WTC11 (cell line): Measurements from ENCODE around the gene INCENP. TPM values are rescaled to one million over a fixed set of nuclear protein-coding genes. Genes with fewer than 3 reads are reported as not detected.
A peak's percentile ranks its signal among the peaks of the same experiment; 100 is the strongest.

ENCODE experiments used
- ATAC-seq: fragments of 200-7000 bp; cut with Tn5 transposase; 2 replicates; pipeline ENCODE4 v1.10.0; 2021; ENCODE audit warnings: mild to moderate bottlenecking, moderate library complexity
- CTCF ChIA-PET: fragments of 300-600 bp; sonication (Branson Sonifier 250); formaldehyde crosslinking; loops from one replicate; lab custom pipeline; 2021; ENCODE audit warnings: antibody characterized with exemption; lab: Charles Lee
- POLR2A ChIA-PET: fragments of 350-600 bp; sonication (Branson Sonifier 250); formaldehyde crosslinking; loops from one replicate; lab custom pipeline; 2021; ENCODE audit warnings: antibody characterized with exemption; lab: Charles Lee
- DNase-seq: peaks from one replicate; pipeline ENCODE4 v3.0.0; 2021; ENCODE audit warnings: low spot score
- H3K27ac Mint-ChIP-seq: 2 replicates; pipeline ENCODE4 v1.8.0; 2021; ENCODE audit warnings: mixed read lengths
- H3K27me3 Mint-ChIP-seq: 2 replicates; pipeline ENCODE4 v1.8.0; 2021; ENCODE audit warnings: low read depth, mild to moderate bottlenecking, moderate library complexity, mixed read lengths
- H3K36me3 Mint-ChIP-seq: 2 replicates; pipeline ENCODE4 v1.8.0; 2021; ENCODE audit warnings: mixed read lengths
- H3K4me1 Mint-ChIP-seq: 2 replicates; pipeline ENCODE4 v1.8.0; 2022; ENCODE audit warnings: mixed read lengths
- H3K4me3 Mint-ChIP-seq: 2 replicates; pipeline ENCODE4 v1.8.0; 2021; ENCODE audit warnings: mild to moderate bottlenecking, moderate library complexity, mixed read lengths
- H3K9me3 Mint-ChIP-seq: 2 replicates; pipeline ENCODE4 v1.8.0; 2021; ENCODE audit warnings: mixed read lengths
- ATF1 ChIP-seq: sonication (generic); formaldehyde crosslinking; IDR thresholded peaks from 2 replicates; pipeline ENCODE4 v1.8.1; 2023; ENCODE audit warnings: mild to moderate bottlenecking, moderate library complexity, missing genetic modification reagents
- ATF6 ChIP-seq: sonication (generic); formaldehyde crosslinking; IDR thresholded peaks from 2 replicates; pipeline ENCODE4 v1.8.1; 2023; ENCODE audit warnings: mild to moderate bottlenecking, missing genetic modification reagents
- CBFB ChIP-seq: sonication (generic); formaldehyde crosslinking; IDR thresholded peaks from 2 replicates; pipeline ENCODE4 v1.8.1; 2022; ENCODE audit warnings: mild to moderate bottlenecking, low read depth, missing genetic modification reagents
- CREB1 ChIP-seq: sonication (generic); formaldehyde crosslinking; IDR thresholded peaks from 2 replicates; pipeline ENCODE4 v1.8.0; 2023; ENCODE audit warnings: mild to moderate bottlenecking, missing genetic modification reagents
- FOXK1 ChIP-seq: sonication (generic); formaldehyde crosslinking; IDR thresholded peaks from 2 replicates; pipeline ENCODE4 v1.8.0; 2022; ENCODE audit warnings: mild to moderate bottlenecking, moderate library complexity, missing genetic modification reagents
- GRHL2 ChIP-seq: fragments of 250-450 bp; sonication (Bioruptor Pico); IDR thresholded peaks from 2 replicates; pipeline ENCODE4 v1.8.0; 2022; ENCODE audit warnings: mild to moderate bottlenecking, moderate library complexity; ENCODE audit not compliant: insufficient replicate concordance, severe bottlenecking
- JAZF1 ChIP-seq: fragments of 250-450 bp; sonication (Bioruptor Pico); IDR thresholded peaks from 2 replicates; pipeline ENCODE4 v1.9.0; 2021; ENCODE audit warnings: moderate library complexity, mild to moderate bottlenecking, inconsistent platforms
- KAT7 ChIP-seq: sonication (generic); formaldehyde crosslinking; IDR thresholded peaks from 2 replicates; pipeline ENCODE4 v1.8.1; 2023; ENCODE audit warnings: missing genetic modification reagents, mild to moderate bottlenecking, borderline replicate concordance
- NFYB ChIP-seq: sonication (generic); formaldehyde crosslinking; conservative IDR thresholded peaks from 2 replicates; pipeline ENCODE4 v1.8.0; 2022; ENCODE audit warnings: low read depth, missing genetic modification reagents
- RELA ChIP-seq: sonication (generic); formaldehyde crosslinking; IDR thresholded peaks from 2 replicates; pipeline ENCODE4 v1.8.1; 2022; ENCODE audit warnings: missing genetic modification reagents, mild to moderate bottlenecking, borderline replicate concordance
- SMAD4 ChIP-seq: sonication (generic); formaldehyde crosslinking; IDR thresholded peaks from 2 replicates; pipeline ENCODE4 v1.8.0; 2022; ENCODE audit warnings: mild to moderate bottlenecking, missing genetic modification reagents
- SP1 ChIP-seq: sonication (generic); formaldehyde crosslinking; conservative IDR thresholded peaks from 2 replicates; pipeline ENCODE4 v1.8.1; 2022; ENCODE audit warnings: missing genetic modification reagents
- STAT6 ChIP-seq: sonication (generic); formaldehyde crosslinking; conservative IDR thresholded peaks from 2 replicates; pipeline ENCODE4 v1.8.1; 2023; ENCODE audit warnings: mild to moderate bottlenecking, low read depth, missing genetic modification reagents, moderate library complexity
- TEAD1 ChIP-seq: sonication (generic); formaldehyde crosslinking; IDR thresholded peaks from 2 replicates; pipeline ENCODE4 v1.8.0; 2022; ENCODE audit warnings: mild to moderate bottlenecking, missing genetic modification reagents
- USF1 ChIP-seq: sonication (generic); formaldehyde crosslinking; IDR thresholded peaks from 2 replicates; pipeline ENCODE4 v1.8.0; 2022; ENCODE audit warnings: mild to moderate bottlenecking, missing genetic modification reagents
- ZBTB21 ChIP-seq: sonication (generic); formaldehyde crosslinking; IDR thresholded peaks from 2 replicates; pipeline ENCODE4 v1.8.1; 2023; ENCODE audit warnings: mild to moderate bottlenecking, missing genetic modification reagents, borderline replicate concordance
- ZNF138 ChIP-seq: sonication (generic); formaldehyde crosslinking; conservative IDR thresholded peaks from 2 replicates; pipeline ENCODE4 v1.8.1; 2022; ENCODE audit warnings: mild to moderate bottlenecking, moderate library complexity, missing genetic modification reagents
- ZNF219 ChIP-seq: sonication (generic); formaldehyde crosslinking; IDR thresholded peaks from 2 replicates; pipeline ENCODE4 v1.8.0; 2023; ENCODE audit warnings: missing genetic modification reagents, mild to moderate bottlenecking, borderline replicate concordance
- ZNF396 ChIP-seq: fragments of 250-450 bp; sonication (Bioruptor Pico); IDR thresholded peaks from 2 replicates; pipeline ENCODE4 v1.8.0; 2021; ENCODE audit warnings: mild to moderate bottlenecking, moderate library complexity, borderline replicate concordance
- ZNF425 ChIP-seq: fragments of 250-450 bp; sonication (Bioruptor Pico); conservative IDR thresholded peaks from 2 replicates; pipeline ENCODE4 v1.9.0; 2021; ENCODE audit warnings: mild to moderate bottlenecking
- total RNA-seq: library from RNA; stranded (reverse); gene quantifications from 3 replicates; pipeline ENCODE4 v1.2.3, GENCODE V29; 2021
- TF ChIP-seq, protein P1 (sequence below): sonication (generic); formaldehyde crosslinking; IDR thresholded peaks from 2 replicates; pipeline ENCODE4 v1.8.1; 2022; ENCODE audit warnings: low read depth, missing genetic modification reagents, borderline replicate concordance

Gene INCENP
- total RNA-seq, 1 experiment from 2014 or later = 158 TPM

DNA sequence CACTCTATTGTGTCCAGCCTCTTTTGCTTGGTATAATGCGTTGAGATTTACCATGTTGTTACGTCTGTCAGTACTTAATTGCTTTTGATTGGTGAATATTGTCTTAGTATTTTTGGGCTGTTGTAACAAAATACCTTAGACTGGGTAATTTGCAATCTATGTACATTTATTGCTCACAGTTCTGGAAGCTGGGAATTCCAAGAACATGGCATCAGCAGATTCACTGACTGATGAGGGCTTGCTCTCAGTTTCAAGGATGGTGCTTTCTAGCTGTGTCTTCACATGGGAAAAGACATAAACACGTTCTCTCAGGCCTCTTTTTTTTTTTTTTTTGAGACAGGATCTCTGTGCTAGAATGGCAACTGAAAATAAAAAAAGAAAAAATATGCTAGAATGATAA is 46.7 kb upstream of the INCENP start:
- DNase-seq (no peak), ATAC-seq (no peak)
- ChIA-PET CTCF (interaction anchor here (1.0 to 7.2 kb wide), 2 partner anchors 129 to 177 kb away, joined by 4 to 255 read pairs; no protein-coding TSS in a partner anchor), POLR2A (no interaction called here)
- no peaks in the 10 kb centered on the region for H3K36me3 Mint-ChIP-seq
- no peaks in the 10 kb centered on the region; the same call in 1 of the 2 replicates for H3K4me1 Mint-ChIP-seq
- H3K9me3 Mint-ChIP-seq = no peaks in the 10 kb centered on the region
- TF ChIP-seq NFYB (CRISPR knock-in tag) (no peak), KAT7 (CRISPR knock-in tag) (no peak), USF1 (CRISPR knock-in tag) (no peak), ZNF425 (no peak), JAZF1 (no peak), RELA (no peak), GRHL2 (CRISPR knock-in tag) (no peak), SP1 (CRISPR knock-in tag) (no peak), CREB1 (no peak), ZBTB21 (CRISPR knock-in tag) (no peak), ATF1 (no peak), ZNF396 (CRISPR knock-in tag) (no peak), STAT6 (CRISPR knock-in tag) (no peak), SMAD4 (CRISPR knock-in tag) (no peak)
- TF ChIP-seq, protein P1, sequence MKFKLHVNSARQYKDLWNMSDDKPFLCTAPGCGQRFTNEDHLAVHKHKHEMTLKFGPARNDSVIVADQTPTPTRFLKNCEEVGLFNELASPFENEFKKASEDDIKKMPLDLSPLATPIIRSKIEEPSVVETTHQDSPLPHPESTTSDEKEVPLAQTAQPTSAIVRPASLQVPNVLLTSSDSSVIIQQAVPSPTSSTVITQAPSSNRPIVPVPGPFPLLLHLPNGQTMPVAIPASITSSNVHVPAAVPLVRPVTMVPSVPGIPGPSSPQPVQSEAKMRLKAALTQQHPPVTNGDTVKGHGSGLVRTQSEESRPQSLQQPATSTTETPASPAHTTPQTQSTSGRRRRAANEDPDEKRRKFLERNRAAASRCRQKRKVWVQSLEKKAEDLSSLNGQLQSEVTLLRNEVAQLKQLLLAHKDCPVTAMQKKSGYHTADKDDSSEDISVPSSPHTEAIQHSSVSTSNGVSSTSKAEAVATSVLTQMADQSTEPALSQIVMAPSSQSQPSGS (CRISPR knock-in tag) = no peak
- H3K27ac Mint-ChIP-seq = no peak overlapping the region
- no peak overlapping the region for H3K4me3 Mint-ChIP-seq
- H3K27me3 Mint-ChIP-seq = no peaks in the 10 kb centered on the region

- Mint-ChIP-seq H3K27ac (no peak overlapping the region), H3K27me3 (no peaks in the 10 kb centered on the region; the same call in 1 of the 2 replicates), H3K4me1 (no peaks in the 10 kb centered on the region; the same call in 1 of the 2 replicates), H3K36me3 (peaks cover 4% of the 10 kb centered on the region; the same call in 1 of the 2 replicates), H3K9me3 (peaks cover 10% of the 10 kb centered on the region), H3K4me3 (no peak overlapping the region)
- DNase-seq (peak; percentile 89), ATAC-seq (peak; percentile 89)
- CTCF ChIA-PET = interaction anchor here (0.5 to 7.2 kb wide), 80 partner anchors 8 to 406 kb away, joined by 3 to 255 read pairs (median 5); partner anchors contain the start of genes BEST1, FADS1, FEN1 and FTH1
- POLR2A ChIA-PET = interaction anchor here (0.6 to 1.7 kb wide), 6 partner anchors 12 to 134 kb away, joined by 3 to 8 read pairs (median 3); partner anchors contain the start of gene FTH1
- TF ChIP-seq ZNF219 (CRISPR knock-in tag) = no peak
- no peak for TF ChIP-seq CBFB
- TF ChIP-seq FOXK1 (CRISPR knock-in tag) = peak; percentile 58; the same call in 1 of the 2 replicates
- no peak for TF ChIP-seq KAT7 (CRISPR knock-in tag)
- TF ChIP-seq ATF6 = no peak
- TF ChIP-seq STAT6 (CRISPR knock-in tag) = no peak
- no peak for TF ChIP-seq JAZF1
- no peak for TF ChIP-seq ZNF138
- TF ChIP-seq TEAD1 (CRISPR knock-in tag) = no peak
Observed at GRCh38 chr11:62081378-62082291, 42.2 kb upstream of the INCENP start.
